Measurements from ENCODE around the gene LRRC8C.

DNA sequence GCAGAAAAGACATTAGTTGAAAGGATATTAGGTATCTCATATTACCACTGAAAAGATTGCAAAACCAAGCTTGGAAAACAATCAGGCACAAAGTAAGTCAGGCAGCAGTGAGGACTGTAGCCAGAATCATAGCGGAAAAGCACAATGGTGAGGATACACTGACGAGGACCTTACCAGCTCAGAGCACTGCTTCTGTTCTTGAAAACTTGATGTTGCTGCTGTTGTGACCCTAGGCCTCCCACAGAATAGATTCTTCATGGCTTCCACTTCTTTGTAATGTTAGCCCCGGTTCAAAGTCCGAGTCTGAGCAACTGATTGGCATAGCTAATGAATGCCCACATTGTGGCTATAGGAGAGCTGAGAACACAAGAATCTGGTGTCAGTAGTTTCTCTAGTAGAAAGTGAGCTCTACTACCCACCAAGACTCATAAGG lies 45.2 kb upstream of the LRRC8C start:
- TF ChIP-seq CTCF (IDR thresholded peaks at IDR 0.05) (no peak), POLR2A (IDR thresholded peaks at IDR 0.05) (no peak)
